Kidney epithelial cell (primary cell): ENCODE results near the gene ALK. TPM values are rescaled to one million over a fixed set of nuclear protein-coding genes. Genes with fewer than 3 reads are reported as not detected.

Experiments
- DNase-seq: peaks from one replicate; pipeline ENCODE4 v3.0.0-alpha.2; 2010; ENCODE audit warnings: low read depth
- H3K27me3 ChIP-seq: 2 replicates; pipeline ENCODE4 v1.6.0; 2011; ENCODE audit warnings: low read length; ENCODE audit not compliant: control insufficient read depth, insufficient read depth
- H3K36me3 ChIP-seq: 2 replicates; pipeline ENCODE4 v1.5.1; 2011; ENCODE audit warnings: low read length; ENCODE audit not compliant: control insufficient read depth, insufficient read depth
- H3K4me3 ChIP-seq: 2 replicates; pipeline ENCODE4 v1.5.1; 2011; ENCODE audit warnings: low read depth, mild to moderate bottlenecking, control low read depth, low read length
- total RNA-seq: library from RNA; depleted of rRNA; stranded (reverse); fragments of >200 nt; gene quantifications from 2 replicates; pipeline ENCODE4 v1.2.3, GENCODE V29; 2015
- TF ChIP-seq, protein P1 (sequence below): IDR thresholded peaks from 2 replicates; pipeline ENCODE4 v1.5.1; 2011; ENCODE audit warnings: mild to moderate bottlenecking, moderate library complexity, low read length, control low read depth, inconsistent platforms; ENCODE audit not compliant: insufficient read depth, poor library complexity, severe bottlenecking

Gene ALK
- total RNA-seq, 1 donor from 2014 or later: not detected

DNA sequence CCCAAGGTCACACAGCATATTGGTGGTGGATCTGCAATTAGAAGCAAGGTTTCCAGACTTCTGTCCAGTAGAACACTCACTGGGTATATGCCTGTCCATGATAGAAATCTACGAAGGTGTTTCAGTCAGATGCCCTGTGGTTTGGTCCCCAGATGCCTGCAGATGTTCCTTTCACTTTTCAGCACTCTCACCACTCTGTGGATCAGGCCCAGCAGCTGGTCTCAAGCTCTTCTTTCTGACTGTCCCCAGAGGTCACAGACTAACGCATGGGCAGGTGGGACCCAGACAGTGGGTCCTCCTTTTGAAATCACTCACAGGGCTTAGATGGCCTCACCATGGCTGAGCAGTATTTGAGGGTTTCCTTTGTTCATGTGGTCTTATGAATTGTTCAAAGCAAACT is 376.5 kb downstream of the ALK start:
- TF ChIP-seq, protein P1, sequence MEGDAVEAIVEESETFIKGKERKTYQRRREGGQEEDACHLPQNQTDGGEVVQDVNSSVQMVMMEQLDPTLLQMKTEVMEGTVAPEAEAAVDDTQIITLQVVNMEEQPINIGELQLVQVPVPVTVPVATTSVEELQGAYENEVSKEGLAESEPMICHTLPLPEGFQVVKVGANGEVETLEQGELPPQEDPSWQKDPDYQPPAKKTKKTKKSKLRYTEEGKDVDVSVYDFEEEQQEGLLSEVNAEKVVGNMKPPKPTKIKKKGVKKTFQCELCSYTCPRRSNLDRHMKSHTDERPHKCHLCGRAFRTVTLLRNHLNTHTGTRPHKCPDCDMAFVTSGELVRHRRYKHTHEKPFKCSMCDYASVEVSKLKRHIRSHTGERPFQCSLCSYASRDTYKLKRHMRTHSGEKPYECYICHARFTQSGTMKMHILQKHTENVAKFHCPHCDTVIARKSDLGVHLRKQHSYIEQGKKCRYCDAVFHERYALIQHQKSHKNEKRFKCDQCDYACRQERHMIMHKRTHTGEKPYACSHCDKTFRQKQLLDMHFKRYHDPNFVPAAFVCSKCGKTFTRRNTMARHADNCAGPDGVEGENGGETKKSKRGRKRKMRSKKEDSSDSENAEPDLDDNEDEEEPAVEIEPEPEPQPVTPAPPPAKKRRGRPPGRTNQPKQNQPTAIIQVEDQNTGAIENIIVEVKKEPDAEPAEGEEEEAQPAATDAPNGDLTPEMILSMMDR: no peak
- DNase-seq: no peak

DNA sequence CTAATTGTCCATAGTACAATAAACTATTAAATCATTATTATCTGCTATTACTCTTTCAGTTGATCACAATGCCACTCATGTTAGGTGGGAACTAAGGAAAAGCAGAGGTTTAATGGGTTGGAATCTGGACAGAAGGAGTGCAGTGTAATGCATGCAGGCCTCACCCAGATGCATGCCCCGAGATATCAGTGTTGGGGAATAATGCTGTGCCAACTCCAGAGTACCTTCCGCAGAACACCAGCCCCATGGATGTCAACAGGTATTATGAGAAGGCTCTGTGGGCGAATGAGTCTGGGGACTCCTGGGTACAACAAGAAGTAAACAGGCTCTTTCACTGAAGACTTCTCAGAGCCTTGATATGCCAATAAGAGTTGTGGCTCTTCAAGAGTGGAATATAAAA is 377.4 kb downstream of the ALK start:
- H3K4me3 ChIP-seq: no peak overlapping the region
- TF ChIP-seq, protein P1: no peak
- H3K27me3 ChIP-seq: no peaks in the 10 kb centered on the region
- H3K36me3 ChIP-seq: no peaks in the 10 kb centered on the region
- no peak for DNase-seq

More for the DNA sequence above, 376.5 kb downstream of the ALK start:
- no peaks in the 10 kb centered on the region for H3K36me3 ChIP-seq
- no peaks in the 10 kb centered on the region for H3K27me3 ChIP-seq
- H3K4me3 ChIP-seq: no peak overlapping the region

DNA sequence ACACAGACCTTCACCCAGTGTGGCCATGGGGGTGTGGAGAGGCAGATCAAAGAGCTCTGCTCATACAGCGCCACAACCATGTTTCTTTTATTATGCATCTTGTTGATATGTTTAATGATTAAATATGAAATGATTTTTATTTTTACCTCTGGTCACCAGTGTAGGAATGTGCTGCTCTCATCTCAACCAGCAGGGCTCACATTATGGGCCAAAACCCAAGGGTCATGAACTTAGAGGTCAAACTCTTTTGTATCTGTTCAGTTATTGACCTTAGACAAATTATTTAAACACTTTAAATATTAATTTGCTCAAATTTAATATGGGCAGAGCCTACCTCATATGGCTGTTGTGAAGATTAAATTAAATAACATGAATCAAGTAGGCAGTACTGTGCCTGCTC is 386.2 kb downstream of the ALK start:
- Histone ChIP-seq H3K4me3 (no peak overlapping the region), H3K36me3 (no peaks in the 10 kb centered on the region), H3K27me3 (no peaks in the 10 kb centered on the region)
- TF ChIP-seq, protein P1: no peak
- no peak for DNase-seq

DNA sequence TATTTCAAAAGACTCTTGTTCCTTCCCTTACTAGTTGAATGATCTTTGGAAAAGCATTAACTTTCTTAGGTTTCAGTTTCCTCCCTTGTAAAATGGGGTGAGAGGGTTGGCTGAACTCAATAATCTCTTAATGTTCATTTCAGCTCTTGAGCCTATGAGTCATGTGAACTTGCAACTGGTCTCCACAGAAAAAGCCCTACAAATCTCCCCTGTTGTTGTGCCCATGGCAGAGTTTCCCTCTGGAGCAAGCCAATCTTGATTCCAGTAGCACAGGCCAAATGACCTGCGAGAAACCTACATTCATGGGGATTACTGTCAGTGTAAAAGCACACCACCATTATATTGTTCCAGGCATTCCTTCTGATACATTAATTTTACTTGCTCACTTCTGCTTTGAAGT is 388.9 kb downstream of the ALK start:
- Histone ChIP-seq H3K36me3 (no peaks in the 10 kb centered on the region), H3K27me3 (no peaks in the 10 kb centered on the region), H3K4me3 (no peak overlapping the region)
- TF ChIP-seq, protein P1: no peak
- no peak for DNase-seq

DNA sequence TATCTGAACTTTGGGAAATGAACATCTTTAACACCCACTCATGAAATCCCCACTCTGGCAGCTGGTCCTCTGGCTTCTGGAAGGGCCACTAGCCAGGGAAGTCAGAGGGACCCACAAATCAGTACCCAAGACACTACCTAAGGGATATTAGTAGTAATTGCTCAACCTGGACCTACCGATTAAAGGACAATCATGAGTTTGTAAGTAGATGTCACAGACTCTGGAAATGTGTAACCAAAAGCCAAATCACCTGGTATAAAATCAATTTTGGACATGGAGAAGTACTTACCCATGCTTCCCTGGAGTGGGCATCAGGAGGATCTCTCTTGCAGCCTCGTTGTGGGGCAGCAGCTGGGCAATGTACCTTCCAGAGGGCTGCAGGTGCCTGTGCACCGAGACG is 389.8 kb downstream of the ALK start:
- TF ChIP-seq, protein P1: no peak
- no peaks in the 10 kb centered on the region for H3K27me3 ChIP-seq
- H3K4me3 ChIP-seq: no peak overlapping the region
- DNase-seq: no peak
- no peaks in the 10 kb centered on the region for H3K36me3 ChIP-seq

DNA sequence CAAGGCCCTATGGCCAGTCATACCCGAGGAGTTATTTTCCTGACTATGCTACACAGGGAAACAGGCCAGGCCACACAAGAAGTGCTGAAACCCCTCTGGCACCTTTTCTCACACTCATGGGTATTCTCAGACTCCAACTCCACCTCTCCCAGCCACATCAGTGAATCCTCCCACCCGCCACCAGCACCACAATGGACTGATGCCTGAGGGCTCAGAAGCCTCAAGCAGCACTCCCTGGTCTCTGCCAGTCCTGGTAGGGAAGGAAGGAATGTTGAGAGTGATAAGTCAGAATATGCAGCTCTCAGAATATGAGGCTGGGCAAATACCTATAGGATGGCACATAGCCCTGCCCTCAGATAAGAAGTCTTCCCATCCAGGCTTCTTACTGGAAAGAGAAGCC is 391.1 kb downstream of the ALK start:
- no peak for DNase-seq
- TF ChIP-seq, protein P1: no peak
- H3K27me3 ChIP-seq: no peaks in the 10 kb centered on the region
- H3K36me3 ChIP-seq: no peaks in the 10 kb centered on the region
- no peak overlapping the region for H3K4me3 ChIP-seq
